ENCODE results near the gene CSNK1E. TPM values are rescaled to one million over a fixed set of nuclear protein-coding genes. Genes with fewer than 3 reads are reported as not detected.

Gene CSNK1E
- total and polyA plus RNA-seq, 9 donors, result 68.8 to 136 (median 112) TPM

- peak; percentile 88 for DNase-seq
Observed at GRCh38 chr22:38316364-38317121, 690 bp downstream of the CSNK1E start.

GRCh38 chr22:38315823-38316363 is 1.3 kb downstream of the CSNK1E start:
- Histone ChIP-seq H3K27ac (ENCODE audit: low read length) (peak overlapping the region; percentile 97), H3K9me3 (replicated peaks; ENCODE audit: control insufficient read depth, low read depth, low read length) (no peaks in the 10 kb centered on the region), H3K4me3 (ENCODE audit: low read length) (peak overlapping the region; percentile 73), H3K27me3 (ENCODE audit: control insufficient read depth, insufficient read depth, low read length) (no peaks in the 10 kb centered on the region), H3K36me3 (ENCODE audit: control insufficient read depth, insufficient read depth, low read length) (peaks cover 28% of the 10 kb centered on the region), H3K4me1 (ENCODE audit: control insufficient read depth, insufficient read depth, low read length) (peaks cover 63% of the 10 kb centered on the region)
- WGBS (ENCODE audit: insufficient coverage), result 11% methylated on average over 3 of the region's 12 CpGs
- DNase-seq, result peak; percentile 55

More at GRCh38 chr22:38316364-38317121, 690 bp downstream of the CSNK1E start:
- Histone ChIP-seq H3K27me3 (ENCODE audit: control insufficient read depth, insufficient read depth, low read length) (no peaks in the 10 kb centered on the region), H3K4me1 (ENCODE audit: control insufficient read depth, insufficient read depth, low read length) (peaks cover 56% of the 10 kb centered on the region), H3K36me3 (ENCODE audit: control insufficient read depth, insufficient read depth, low read length) (peaks cover 22% of the 10 kb centered on the region), H3K27ac (ENCODE audit: low read length) (peak overlapping the region; percentile 97), H3K4me3 (ENCODE audit: low read length) (peak overlapping the region; percentile 73), H3K9me3 (replicated peaks; ENCODE audit: control insufficient read depth, low read depth, low read length) (no peaks in the 10 kb centered on the region)
- WGBS (ENCODE audit: insufficient coverage), result 0% methylated on average over 50 of the region's 52 CpGs

GRCh38 chr22:38314933-38315822 is 2.1 kb downstream of the CSNK1E start:
- peak; percentile 66 for DNase-seq
- Histone ChIP-seq H3K9me3 (replicated peaks; ENCODE audit: control insufficient read depth, low read depth, low read length) (no peaks in the 10 kb centered on the region), H3K27me3 (ENCODE audit: control insufficient read depth, insufficient read depth, low read length) (no peaks in the 10 kb centered on the region), H3K4me1 (ENCODE audit: control insufficient read depth, insufficient read depth, low read length) (peaks cover 70% of the 10 kb centered on the region), H3K27ac (ENCODE audit: low read length) (peak overlapping the region; percentile 97), H3K36me3 (ENCODE audit: control insufficient read depth, insufficient read depth, low read length) (peaks cover 35% of the 10 kb centered on the region), H3K4me3 (ENCODE audit: low read length) (peak overlapping the region; percentile 73)
- 11% methylated on average over 12 of the region's 21 CpGs for WGBS (ENCODE audit: insufficient coverage)

GRCh38 chr22:38314051-38314932 is 2.9 kb downstream of the CSNK1E start:
- H3K36me3 ChIP-seq (ENCODE audit: control insufficient read depth, insufficient read depth, low read length), result peaks cover 43% of the 10 kb centered on the region
- no peaks in the 10 kb centered on the region for H3K27me3 ChIP-seq (ENCODE audit: control insufficient read depth, insufficient read depth, low read length)
- H3K4me3 ChIP-seq (ENCODE audit: low read length), result peak overlapping the region; percentile 73
- H3K9me3 ChIP-seq (replicated peaks; ENCODE audit: control insufficient read depth, low read depth, low read length), result no peaks in the 10 kb centered on the region
- H3K27ac ChIP-seq (ENCODE audit: low read length), result peak overlapping the region; percentile 97
- H3K4me1 ChIP-seq (ENCODE audit: control insufficient read depth, insufficient read depth, low read length), result peaks cover 77% of the 10 kb centered on the region
- 20% methylated on average over 12 of the region's 23 CpGs for WGBS (ENCODE audit: insufficient coverage)
- DNase-seq, result peak; percentile 62

- H3K27me3 ChIP-seq (ENCODE audit: control insufficient read depth, insufficient read depth, low read length), result no peaks in the 10 kb centered on the region
- DNase-seq, result peak; percentile 90
- no peaks in the 10 kb centered on the region for H3K9me3 ChIP-seq (replicated peaks; ENCODE audit: control insufficient read depth, low read depth, low read length)
- WGBS (ENCODE audit: insufficient coverage), result 13% methylated on average over 3 of the region's 11 CpGs
- peak overlapping the region; percentile 97 for H3K27ac ChIP-seq (ENCODE audit: low read length)
- H3K4me3 ChIP-seq (ENCODE audit: low read length), result no peak overlapping the region
- peaks cover 82% of the 10 kb centered on the region for H3K4me1 ChIP-seq (ENCODE audit: control insufficient read depth, insufficient read depth, low read length)
- peaks cover 51% of the 10 kb centered on the region for H3K36me3 ChIP-seq (ENCODE audit: control insufficient read depth, insufficient read depth, low read length)
Observed at GRCh38 chr22:38313384-38313955, 3.8 kb downstream of the CSNK1E start.

GRCh38 chr22:38312261-38312800 is 4.9 kb downstream of the CSNK1E start:
- peak overlapping the region; percentile 85 for H3K27ac ChIP-seq (ENCODE audit: low read length)
- peaks cover 57% of the 10 kb centered on the region for H3K36me3 ChIP-seq (ENCODE audit: control insufficient read depth, insufficient read depth, low read length)
- no peak for DNase-seq
- H3K4me1 ChIP-seq (ENCODE audit: control insufficient read depth, insufficient read depth, low read length), result peaks cover 70% of the 10 kb centered on the region
- H3K27me3 ChIP-seq (ENCODE audit: control insufficient read depth, insufficient read depth, low read length), result no peaks in the 10 kb centered on the region
- H3K9me3 ChIP-seq (replicated peaks; ENCODE audit: control insufficient read depth, low read depth, low read length), result no peaks in the 10 kb centered on the region
- WGBS (ENCODE audit: insufficient coverage), result 79% methylated on average over 7 of the region's 7 CpGs
- no peak overlapping the region for H3K4me3 ChIP-seq (ENCODE audit: low read length)

- Histone ChIP-seq H3K27ac (ENCODE audit: low read length) (no peak overlapping the region), H3K36me3 (ENCODE audit: control insufficient read depth, insufficient read depth, low read length) (peaks cover 57% of the 10 kb centered on the region), H3K9me3 (replicated peaks; ENCODE audit: control insufficient read depth, low read depth, low read length) (no peaks in the 10 kb centered on the region), H3K27me3 (ENCODE audit: control insufficient read depth, insufficient read depth, low read length) (no peaks in the 10 kb centered on the region), H3K4me1 (ENCODE audit: control insufficient read depth, insufficient read depth, low read length) (peaks cover 72% of the 10 kb centered on the region), H3K4me3 (ENCODE audit: low read length) (no peak overlapping the region)
- 64% methylated on average over 4 of the region's 4 CpGs for WGBS (ENCODE audit: insufficient coverage)
- DNase-seq, result peak; percentile 67
Observed at GRCh38 chr22:38311323-38311620, 6.0 kb downstream of the CSNK1E start.

GRCh38 chr22:38310518-38311322 is 6.5 kb downstream of the CSNK1E start:
- H3K9me3 ChIP-seq (replicated peaks; ENCODE audit: control insufficient read depth, low read depth, low read length), result no peaks in the 10 kb centered on the region
- DNase-seq, result no peak
- no peak overlapping the region for H3K4me3 ChIP-seq (ENCODE audit: low read length)
- WGBS (ENCODE audit: insufficient coverage), result 66% methylated on average over 13 of the region's 18 CpGs
- peak overlapping the region; percentile 31 for H3K27ac ChIP-seq (ENCODE audit: low read length)
- H3K27me3 ChIP-seq (ENCODE audit: control insufficient read depth, insufficient read depth, low read length), result no peaks in the 10 kb centered on the region
- H3K36me3 ChIP-seq (ENCODE audit: control insufficient read depth, insufficient read depth, low read length), result peaks cover 57% of the 10 kb centered on the region
- peaks cover 73% of the 10 kb centered on the region for H3K4me1 ChIP-seq (ENCODE audit: control insufficient read depth, insufficient read depth, low read length)

Data from muscle of leg (tissue), 11 donors.